ENCODE results near the gene RAB24.

Gene RAB24

DNA sequence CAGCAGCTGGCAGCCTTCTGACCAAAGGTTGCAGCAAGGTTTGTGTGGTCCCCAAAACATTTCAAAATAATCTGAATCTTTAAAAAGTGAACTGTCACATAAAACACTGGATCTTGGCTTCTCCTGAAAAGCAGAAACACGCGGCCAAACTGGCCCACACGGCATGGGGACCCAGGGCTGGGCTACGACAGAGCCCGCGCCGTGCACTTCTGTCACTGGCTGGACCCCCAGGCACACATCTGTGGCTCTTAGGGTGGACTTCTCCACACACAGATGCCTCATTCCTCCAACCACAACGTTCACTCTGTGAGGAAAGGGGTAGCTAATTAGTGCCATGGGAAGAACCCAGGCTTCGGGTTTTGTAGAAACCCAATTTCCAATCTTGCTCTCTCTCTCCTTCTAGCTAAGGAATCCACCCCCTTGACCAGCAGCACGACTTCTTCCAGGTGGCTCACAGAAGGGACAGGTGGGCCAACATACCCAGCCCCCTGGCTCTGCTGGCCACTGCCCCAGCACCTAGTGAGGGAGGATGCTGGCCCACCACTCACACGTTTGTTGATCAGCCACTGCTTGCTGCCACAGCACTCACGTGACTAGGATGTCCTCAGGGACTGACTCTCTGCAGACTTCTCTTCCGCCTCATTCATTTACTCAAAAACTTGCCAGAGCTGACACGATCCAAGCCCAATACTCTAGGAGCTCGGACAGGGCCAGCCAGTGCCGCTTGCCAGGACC is 30.1 kb upstream of the RAB24 start:
- DNase-seq (ENCODE audit: low spot score) = no peak

DNA sequence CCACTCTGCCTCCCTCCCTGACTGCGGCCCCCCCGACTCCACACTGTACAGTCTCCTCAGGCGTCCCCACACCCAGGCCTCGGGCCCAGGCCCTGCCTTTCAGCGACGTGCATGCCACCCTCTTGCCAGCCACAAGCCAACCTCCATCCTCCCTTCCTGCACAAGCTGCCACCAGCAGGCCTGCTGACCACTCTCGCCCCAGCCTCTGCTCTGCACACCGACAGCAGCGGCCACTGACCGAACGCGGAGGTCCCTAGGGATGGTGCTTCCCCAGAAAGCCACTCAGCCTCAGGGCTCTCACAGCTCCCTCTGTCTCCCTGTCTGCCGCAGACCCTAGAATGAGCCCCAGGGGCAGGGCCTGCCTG is 29.4 kb upstream of the RAB24 start:
- DNase-seq (ENCODE audit: low spot score) = no peak

DNA sequence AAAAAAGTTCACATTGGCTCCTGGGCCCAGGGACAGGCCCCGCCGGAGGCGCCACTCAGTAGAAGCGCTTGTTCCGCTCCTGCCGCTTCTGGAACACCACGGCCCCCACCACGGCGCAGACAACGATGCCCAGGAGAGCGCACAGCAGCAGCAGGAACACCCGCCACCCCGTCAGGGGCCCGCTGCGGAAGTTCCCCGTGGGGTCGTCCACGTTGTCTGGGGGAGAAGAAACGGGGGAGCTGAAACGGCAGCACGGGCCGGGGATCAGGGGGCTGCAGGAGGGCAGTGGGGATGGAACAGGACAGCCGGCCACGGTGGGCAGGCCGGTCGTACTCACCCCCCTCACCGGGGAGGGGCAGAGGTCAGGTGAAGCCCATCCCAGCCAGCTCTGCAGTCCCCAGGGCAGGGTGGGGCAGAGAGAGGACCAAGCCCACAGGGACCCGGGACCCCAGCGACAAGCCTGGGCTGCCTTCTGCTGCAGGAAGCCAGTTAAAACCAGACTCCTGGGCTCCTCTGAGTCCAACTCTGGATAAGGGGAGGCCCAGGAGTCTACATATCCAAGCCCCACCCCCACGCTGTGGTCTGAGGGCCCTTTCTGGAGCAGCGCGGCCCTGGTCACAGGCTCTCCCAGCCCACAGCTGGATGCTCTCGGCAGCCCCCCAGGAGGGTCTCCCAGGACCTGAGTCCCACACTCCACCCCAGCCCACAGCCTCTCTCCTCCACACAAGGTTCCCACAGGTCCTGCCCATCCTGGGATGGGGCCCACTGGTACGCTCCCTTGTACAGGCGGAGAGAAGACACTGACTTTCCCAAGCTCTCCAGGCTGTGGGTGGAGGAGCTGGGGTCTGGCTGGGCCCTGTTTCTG is 28.7 kb upstream of the RAB24 start:
- DNase-seq (ENCODE audit: low spot score) = no peak

DNA sequence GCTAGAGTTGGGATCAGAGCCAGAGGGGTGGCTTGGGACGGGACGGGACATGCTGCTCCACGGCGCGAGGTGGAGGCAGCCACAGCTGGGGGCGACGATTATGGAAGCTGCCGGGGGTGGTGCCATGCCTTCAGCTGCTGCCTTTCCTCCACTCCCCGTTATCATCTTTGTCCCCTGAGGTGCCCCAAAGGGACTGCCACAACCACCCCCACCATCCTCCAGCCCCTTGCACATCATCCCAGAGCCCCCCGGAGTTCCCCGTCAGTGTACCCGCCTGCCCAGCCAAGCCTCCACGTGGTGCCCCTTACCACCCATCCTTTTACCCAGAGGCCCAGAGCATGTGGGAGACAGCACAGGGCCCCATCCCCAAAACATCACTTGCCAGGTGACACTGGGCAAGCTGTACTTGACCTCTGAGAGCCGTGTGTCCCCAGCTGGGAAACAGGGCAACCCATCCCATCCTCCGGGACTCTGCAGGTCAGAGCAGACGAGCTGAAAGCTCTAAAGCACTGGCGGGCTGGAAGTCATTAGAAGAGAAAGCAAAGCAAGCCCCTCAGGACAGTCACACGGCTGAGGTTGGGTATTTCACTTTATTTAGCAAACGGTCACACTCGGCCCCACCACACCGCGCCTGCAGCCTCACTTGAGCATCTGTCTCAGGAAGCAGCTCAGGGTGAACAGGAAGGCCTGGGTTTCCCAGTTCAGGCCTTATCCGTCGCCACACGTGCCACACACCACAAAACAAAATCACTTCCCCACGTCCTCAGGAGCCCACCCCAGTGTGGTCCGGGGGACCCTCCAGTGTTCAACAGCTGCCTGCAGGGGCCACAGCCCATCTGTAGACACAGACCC is 27.7 kb upstream of the RAB24 start:
- no peak for DNase-seq (ENCODE audit: low spot score)

DNA sequence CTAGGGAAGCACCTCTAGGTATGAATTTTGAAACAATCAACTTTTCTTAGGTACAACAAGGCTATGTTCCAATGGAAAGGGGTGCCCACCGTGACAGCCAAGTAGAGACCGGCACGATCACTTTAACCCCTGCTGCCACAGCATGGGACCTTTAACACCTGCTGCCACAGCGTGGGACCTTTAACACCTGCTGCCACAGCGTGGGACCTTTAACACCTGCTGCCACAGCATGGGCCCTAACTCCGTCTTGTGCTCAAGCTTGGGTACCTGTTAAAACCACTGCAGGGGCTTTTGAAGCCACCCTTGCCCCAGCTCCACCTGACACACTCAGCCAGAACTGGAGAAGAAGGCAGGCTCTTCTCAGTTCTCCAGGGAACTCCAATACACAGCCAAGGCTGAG is 26.4 kb upstream of the RAB24 start:
- no peak for DNase-seq (ENCODE audit: low spot score)

GRCh38 chr5:177328545-177329231 is 25.2 kb upstream of the RAB24 start:
- no peak for DNase-seq (ENCODE audit: low spot score)

GRCh38 chr5:177327539-177328522 is 24.3 kb upstream of the RAB24 start:
- no peak for DNase-seq (ENCODE audit: low spot score)

DNA sequence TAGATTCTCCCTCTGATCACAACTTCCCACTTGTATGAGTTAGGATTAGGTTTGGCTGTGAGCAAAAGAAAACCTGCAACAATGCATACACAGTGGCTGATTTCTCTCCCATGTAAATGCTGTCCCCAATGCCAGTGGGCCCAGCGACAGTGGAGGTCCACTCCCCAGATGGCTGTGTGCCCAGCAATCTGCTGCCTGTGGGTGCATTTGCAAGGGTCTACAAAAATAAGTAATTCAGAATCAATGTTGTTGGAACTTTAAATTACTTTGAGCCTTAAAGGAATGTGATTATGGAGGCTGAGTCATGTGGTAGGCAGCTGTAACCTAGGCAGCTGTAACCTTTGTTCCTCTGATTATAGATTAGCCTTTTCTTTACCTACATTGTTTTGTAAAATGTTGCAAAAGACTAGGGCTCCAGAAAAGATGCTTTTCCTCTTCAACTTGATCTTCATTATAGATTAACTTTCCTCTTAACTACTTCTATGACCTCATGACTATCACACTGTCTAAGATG is 22.4 kb upstream of the RAB24 start:
- no peak for DNase-seq (ENCODE audit: low spot score)

- DNase-seq (ENCODE audit: low spot score) = peak; percentile 70
These were observed 17.4 kb upstream of the RAB24 start for GRCh38 chr5:177320879-177321278.

DNA sequence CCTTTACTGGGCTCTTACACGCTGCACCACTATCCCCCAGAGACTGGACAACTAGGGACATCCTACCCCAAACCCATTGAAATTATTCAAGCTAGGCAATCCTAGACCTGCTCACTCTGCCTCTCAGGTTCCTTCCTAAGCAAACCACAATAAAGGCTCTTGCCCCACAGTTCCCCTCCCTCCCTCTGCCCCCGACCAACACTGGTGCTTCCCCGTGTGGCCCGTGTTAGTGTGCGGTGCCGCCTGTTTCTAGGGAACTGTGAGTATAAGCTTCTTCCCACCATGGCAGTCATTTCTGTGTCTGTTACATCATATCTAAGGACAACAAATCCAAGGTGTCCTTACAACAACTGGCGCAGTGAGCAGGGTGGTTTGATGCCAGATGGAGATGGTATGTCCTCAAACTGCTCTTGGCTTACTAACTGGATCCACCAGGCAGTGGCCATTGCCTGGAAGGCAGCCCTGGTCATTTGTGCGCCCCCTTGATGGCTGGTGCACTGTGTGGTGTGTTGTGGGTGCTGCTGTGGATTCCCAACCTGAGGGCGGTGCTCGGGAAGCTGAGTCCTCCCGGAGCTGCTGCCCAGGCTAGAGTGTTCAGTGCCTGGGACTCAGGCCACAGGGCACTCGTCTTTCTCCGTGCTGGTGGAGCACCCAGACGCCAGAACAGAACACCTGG is 16.5 kb upstream of the RAB24 start:
- no peak for DNase-seq (ENCODE audit: low spot score)

DNA sequence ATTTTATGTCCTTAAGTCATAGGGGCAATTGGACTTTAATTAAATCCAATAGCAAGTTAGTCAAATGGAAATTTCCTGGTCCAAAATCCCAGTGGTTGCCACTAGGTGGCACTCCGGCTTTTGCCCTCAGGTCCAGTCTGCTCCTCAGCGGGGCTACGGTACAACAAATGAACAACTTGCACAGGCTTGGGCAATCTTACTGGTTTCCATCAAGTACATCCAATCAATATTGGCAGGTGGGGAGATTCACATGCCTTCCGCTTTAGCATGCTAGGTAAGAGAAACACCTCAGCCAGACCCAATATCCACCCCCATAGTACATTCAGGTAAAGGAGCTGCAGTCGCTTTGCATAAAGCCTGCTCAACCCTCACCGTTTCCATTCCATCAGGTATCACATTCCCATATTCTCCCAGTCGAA is 14.4 kb upstream of the RAB24 start:
- peak; percentile 76 for DNase-seq (ENCODE audit: low spot score)

DNA sequence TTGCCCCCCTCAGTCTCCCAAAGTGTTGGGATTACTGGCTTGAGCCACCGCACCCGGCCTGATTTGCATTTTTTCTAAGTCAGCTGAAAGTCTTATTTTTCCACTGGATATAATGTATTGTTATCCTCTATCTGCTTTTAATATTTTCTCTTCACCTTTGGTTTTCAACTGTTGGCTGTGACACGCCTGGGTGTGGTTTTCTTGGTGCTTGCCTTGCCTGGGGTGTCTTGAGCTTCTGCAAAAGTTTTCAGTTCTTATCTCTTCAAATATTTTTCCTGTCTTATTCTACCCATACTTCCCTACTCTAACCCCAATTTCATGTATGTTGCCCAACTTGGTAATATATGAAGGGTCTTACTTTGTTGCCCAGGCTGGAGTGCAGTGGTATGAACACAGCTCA is 12.5 kb upstream of the RAB24 start:
- no peak for DNase-seq (ENCODE audit: low spot score)

DNA sequence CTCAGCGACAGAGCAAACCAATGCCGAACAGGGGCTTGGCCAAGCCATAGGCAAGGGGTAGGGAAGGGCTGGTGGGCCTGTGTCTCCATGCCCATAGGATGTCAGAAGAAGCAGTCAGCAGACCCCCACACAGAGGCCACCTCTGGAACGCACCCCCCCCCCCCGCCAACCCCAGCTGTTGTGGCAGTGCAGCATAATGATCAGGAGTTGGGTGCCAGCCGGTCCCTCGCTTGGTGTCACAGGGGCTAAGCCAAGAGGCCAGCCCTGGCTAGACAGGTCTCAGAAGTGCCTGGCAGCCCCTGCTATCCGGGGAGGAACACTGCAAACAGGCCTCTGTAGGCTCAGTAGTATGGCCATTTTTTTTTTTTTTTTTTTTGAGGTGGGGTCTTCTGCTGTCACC is 11.9 kb upstream of the RAB24 start:
- DNase-seq (ENCODE audit: low spot score) = no peak

GRCh38 chr5:177314376-177315342 is 11.1 kb upstream of the RAB24 start:
- DNase-seq (ENCODE audit: low spot score) = no peak

- DNase-seq (ENCODE audit: low spot score) = no peak
These were observed 10.2 kb upstream of the RAB24 start for GRCh38 chr5:177313561-177314259.

GRCh38 chr5:177312649-177313181 is 9.2 kb upstream of the RAB24 start:
- no peak for DNase-seq (ENCODE audit: low spot score)

DNA sequence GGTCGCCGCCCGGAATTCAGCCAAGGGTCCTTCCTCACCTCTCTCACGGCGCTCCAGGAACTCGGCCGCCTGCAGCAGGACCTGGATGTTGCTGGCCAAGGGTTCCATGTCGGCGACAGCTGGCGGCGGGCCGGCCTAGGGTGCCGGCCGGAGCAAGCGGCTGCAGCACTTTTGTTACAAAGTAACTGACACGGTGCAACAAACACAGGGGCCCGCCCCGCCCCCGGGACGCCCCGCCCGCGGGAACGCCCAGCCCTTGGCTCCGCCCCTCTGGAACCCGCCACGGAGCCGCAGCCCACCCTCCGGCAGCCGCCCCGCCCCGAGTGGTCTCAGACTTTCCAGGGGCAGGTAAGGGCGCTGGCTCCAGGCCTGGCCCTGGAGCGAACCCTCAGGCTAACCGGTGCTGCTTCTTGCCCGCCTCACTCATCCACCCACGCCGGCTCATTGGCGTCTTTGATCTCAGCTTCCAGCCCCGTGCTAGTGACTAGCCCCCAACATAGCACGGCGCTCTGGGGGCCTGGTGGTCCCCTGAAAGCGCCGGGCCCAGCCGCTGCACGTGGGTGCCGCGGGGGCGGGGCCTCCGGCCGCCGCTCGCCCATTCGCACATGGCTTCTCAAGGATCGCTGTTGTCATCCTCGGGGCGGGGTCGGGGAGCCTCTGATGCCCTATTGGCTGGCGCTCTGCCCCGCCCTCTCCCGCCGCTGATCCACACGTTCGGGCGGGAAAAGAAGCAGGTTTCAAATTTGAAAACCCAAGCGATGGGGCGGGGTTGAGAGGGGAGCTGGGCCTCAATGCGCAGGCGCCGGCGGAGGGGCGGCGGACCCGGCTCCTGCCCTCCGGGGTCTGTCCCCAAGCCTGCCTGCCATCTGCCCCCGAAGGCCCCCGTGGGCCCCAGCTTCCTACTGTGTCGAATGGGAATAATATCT is 8.5 kb upstream of the RAB24 start, which contains the start of gene MXD3:
Gene MXD3 (minus strand): TSS at position 176 of the 926 bp plus-strand sequence. CDS start 68 bp downstream, at position 108.
- DNase-seq (ENCODE audit: low spot score) = peak; percentile 93

Measured in pons (tissue), 1 donor.